ENCODE data around the gene TWIST1. TPM values are rescaled to one million over a fixed set of nuclear protein-coding genes. Genes with fewer than 3 reads are reported as not detected.

Gene TWIST1
- total RNA-seq, 1 donor = 16.4 TPM

- DNase-seq (ENCODE audit: low read depth) = no peak
- no peak for TF ChIP-seq CTCF (IDR thresholded peaks at IDR 0.05; ENCODE audit: insufficient read depth, low read depth, low read length)
- no peak overlapping the region for H3K4me3 ChIP-seq (ENCODE audit: low read depth, low read length)
These were observed 28.1 kb downstream of the TWIST1 start for GRCh38 chr7:19089378-19089777.

GRCh38 chr7:19080093-19080492 is 37.3 kb downstream of the TWIST1 start:
- no peak for DNase-seq (ENCODE audit: low read depth)
- H3K4me3 ChIP-seq (ENCODE audit: low read depth, low read length) = no peak overlapping the region
- TF ChIP-seq CTCF (IDR thresholded peaks at IDR 0.05; ENCODE audit: insufficient read depth, low read depth, low read length) = no peak

- DNase-seq (ENCODE audit: low read depth) = peak; percentile 88
These were observed 38.4 kb downstream of the TWIST1 start for GRCh38 chr7:19079066-19079465.

GRCh38 chr7:19069842-19070241 is 47.6 kb downstream of the TWIST1 start:
- DNase-seq (ENCODE audit: low read depth) = peak; percentile 18
- no peak overlapping the region for H3K4me3 ChIP-seq (ENCODE audit: low read depth, low read length)
- TF ChIP-seq CTCF (IDR thresholded peaks at IDR 0.05; ENCODE audit: insufficient read depth, low read depth, low read length) = no peak

More at GRCh38 chr7:19079066-19079465, 38.4 kb downstream of the TWIST1 start:
- TF ChIP-seq CTCF (IDR thresholded peaks at IDR 0.05; ENCODE audit: insufficient read depth, low read depth, low read length) = no peak
- H3K4me3 ChIP-seq (ENCODE audit: low read depth, low read length) = no peak overlapping the region

- no peak for DNase-seq (ENCODE audit: low read depth)
These were observed 51.3 kb downstream of the TWIST1 start for GRCh38 chr7:19066170-19066569.

More at GRCh38 chr7:19066170-19066569, 51.3 kb downstream of the TWIST1 start:
- H3K4me3 ChIP-seq (ENCODE audit: low read depth, low read length) = no peak overlapping the region
- no peak for TF ChIP-seq CTCF (IDR thresholded peaks at IDR 0.05; ENCODE audit: insufficient read depth, low read depth, low read length)

Other genes starting within 250 kb of the TWIST1 start
- gene FERD3L, start 27.8 kb upstream of the TWIST1 start, total RNA-seq = not detected in 2 replicates

Data from fibroblast of villous mesenchyme (primary cell).